Bronchial epithelial cell (primary cell): ENCODE measurements around the gene CFB. TPM values are rescaled to one million over a fixed set of nuclear protein-coding genes. Genes with fewer than 3 reads are reported as not detected.
"Not testable (repeated sequence)": the region's sequence is repeated elsewhere in the genome, so short reads cannot be mapped to it uniquely, and the experiment has no call there.

Experiments
- DNase-seq: peaks from one replicate; pipeline ENCODE4 v3.0.0-alpha.2; 2010; ENCODE audit warnings: low read depth
- FAIRE-seq: peaks from 2 replicates; lab custom pipeline; 2011; peaks lifted over from hg19 to GRCh38; lab: Jason Lieb, UNC
- H3K27me3 ChIP-seq: 2 replicates; pipeline ENCODE4 v1.5.1; 2011; ENCODE audit warnings: low read length; ENCODE audit not compliant: control insufficient read depth, insufficient read depth
- H3K36me3 ChIP-seq: 2 replicates; pipeline ENCODE4 v1.5.1; 2011; ENCODE audit warnings: low read length; ENCODE audit not compliant: control insufficient read depth, insufficient read depth
- H3K4me3 ChIP-seq: 2 replicates; pipeline ENCODE4 v1.5.1; 2011; ENCODE audit warnings: mild to moderate bottlenecking, low read depth, low read length, control low read depth
- total RNA-seq: library from RNA; depleted of rRNA; stranded (reverse); fragments of >200 nt; gene quantifications from 2 replicates; pipeline ENCODE4 v1.2.1, GENCODE V29; 2014
- TF ChIP-seq, protein P1 (sequence below): IDR thresholded peaks from 2 replicates; pipeline ENCODE4 v1.5.1; 2011; ENCODE audit warnings: mild to moderate bottlenecking, moderate library complexity, low read length, control low read depth, inconsistent platforms; ENCODE audit not compliant: insufficient read depth, severe bottlenecking

Gene CFB
- total RNA-seq, 1 donor from 2014 or later = 2.6 TPM

DNA sequence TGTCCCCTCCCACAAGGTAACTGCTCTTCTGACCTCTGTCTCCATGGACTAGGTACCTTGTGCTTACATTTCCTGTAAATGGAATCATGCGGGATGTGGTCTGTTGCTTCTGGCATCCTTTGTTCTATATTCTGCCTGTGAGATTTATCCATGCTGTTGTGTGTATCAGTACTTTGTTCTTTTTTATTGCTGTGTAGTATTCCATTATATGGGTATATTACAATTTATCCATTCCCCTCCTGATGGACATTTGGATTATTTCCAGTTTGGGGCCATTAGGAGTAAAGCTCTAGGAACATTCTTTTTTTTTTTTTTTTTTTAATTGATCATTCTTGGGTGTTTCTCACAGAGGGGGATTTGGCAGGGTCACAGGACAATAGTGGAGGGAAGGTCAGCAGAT, 14.9 kb upstream of the CFB start:
- TF ChIP-seq, protein P1, sequence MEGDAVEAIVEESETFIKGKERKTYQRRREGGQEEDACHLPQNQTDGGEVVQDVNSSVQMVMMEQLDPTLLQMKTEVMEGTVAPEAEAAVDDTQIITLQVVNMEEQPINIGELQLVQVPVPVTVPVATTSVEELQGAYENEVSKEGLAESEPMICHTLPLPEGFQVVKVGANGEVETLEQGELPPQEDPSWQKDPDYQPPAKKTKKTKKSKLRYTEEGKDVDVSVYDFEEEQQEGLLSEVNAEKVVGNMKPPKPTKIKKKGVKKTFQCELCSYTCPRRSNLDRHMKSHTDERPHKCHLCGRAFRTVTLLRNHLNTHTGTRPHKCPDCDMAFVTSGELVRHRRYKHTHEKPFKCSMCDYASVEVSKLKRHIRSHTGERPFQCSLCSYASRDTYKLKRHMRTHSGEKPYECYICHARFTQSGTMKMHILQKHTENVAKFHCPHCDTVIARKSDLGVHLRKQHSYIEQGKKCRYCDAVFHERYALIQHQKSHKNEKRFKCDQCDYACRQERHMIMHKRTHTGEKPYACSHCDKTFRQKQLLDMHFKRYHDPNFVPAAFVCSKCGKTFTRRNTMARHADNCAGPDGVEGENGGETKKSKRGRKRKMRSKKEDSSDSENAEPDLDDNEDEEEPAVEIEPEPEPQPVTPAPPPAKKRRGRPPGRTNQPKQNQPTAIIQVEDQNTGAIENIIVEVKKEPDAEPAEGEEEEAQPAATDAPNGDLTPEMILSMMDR = no peak
- FAIRE-seq = no peak
- no peak for DNase-seq
- H3K4me3 ChIP-seq = no peak overlapping the region
- H3K36me3 ChIP-seq = no peaks in the 10 kb centered on the region
- no peaks in the 10 kb centered on the region for H3K27me3 ChIP-seq

DNA sequence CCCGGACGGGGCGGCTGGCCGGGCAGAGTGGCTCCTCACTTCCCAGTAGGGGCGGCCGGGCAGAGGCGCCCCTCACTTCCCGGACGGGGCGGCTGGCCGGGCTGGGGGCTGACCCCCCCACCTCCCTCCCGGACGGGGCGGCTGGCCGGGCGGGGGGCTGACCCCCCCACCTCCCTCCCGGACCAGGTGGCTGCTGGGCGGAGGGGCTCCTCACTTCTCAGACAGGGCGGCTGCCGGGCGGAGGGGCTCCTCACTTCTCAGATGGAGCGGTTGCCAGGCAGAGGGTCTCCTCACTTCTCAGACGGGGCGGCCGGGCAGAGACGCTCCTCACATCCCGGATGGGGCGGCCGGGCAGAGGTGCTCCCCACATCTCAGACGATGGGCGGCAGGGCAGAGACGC, 13.8 kb upstream of the CFB start:
- not testable (repeated sequence) for FAIRE-seq, H3K36me3 ChIP-seq, H3K4me3 ChIP-seq, DNase-seq, H3K27me3 ChIP-seq

DNA sequence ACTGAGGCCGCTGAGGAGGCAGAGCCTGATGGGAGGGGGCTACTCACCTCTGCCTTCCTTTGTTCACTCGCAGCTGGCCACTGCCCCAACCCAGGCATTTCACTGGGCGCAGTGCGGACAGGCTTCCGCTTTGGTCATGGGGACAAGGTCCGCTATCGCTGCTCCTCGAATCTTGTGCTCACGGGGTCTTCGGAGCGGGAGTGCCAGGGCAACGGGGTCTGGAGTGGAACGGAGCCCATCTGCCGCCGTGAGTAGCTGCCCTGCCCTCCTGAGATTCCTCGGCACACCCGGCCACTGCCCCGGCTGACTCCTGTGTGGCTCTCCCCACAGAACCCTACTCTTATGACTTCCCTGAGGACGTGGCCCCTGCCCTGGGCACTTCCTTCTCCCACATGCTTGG, 12.4 kb upstream of the CFB start:
- Histone ChIP-seq H3K4me3 (no peak overlapping the region), H3K36me3 (no peaks in the 10 kb centered on the region), H3K27me3 (no peaks in the 10 kb centered on the region)
- FAIRE-seq (no peak), DNase-seq (no peak)
- TF ChIP-seq, protein P1 = no peak

DNA sequence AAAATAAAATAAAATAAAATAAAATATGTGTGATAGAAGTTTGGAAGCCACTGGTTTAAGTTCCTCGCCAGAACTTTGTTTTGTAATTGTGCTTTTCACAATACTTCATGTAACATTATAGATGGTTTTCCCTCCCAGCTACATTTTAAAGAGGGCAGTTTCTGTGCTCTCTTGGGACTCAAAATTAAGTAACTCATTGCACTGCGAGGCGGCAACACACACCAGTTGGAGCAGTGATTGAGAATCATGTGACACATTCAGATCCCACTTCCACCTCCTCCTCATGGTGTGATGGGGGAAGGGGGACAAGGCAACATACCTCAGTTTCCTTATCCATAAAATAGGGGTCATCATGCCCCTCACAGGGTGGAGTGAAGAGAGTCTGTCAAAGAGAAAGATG, 10.9 kb upstream of the CFB start:
- no peak overlapping the region for H3K4me3 ChIP-seq
- TF ChIP-seq, protein P1 = no peak
- no peak for FAIRE-seq
- H3K36me3 ChIP-seq = no peaks in the 10 kb centered on the region
- DNase-seq = no peak
- H3K27me3 ChIP-seq = no peaks in the 10 kb centered on the region

DNA sequence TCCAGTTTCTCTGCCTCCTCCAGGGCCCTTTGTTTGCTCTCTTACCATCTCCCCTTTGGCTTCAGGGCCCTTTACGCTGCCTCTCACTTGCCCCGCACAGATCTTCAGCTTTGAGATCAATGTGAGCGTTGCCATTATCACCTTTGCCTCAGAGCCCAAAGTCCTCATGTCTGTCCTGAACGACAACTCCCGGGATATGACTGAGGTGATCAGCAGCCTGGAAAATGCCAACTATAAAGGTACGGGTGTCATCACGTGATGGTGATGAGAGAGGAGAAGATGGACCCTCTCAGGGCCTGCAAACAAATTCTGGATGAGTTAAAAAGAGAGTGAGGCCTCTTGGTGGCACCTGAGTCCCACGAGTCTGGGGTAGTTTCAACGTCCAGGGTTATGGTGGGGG, 10.1 kb upstream of the CFB start:
- TF ChIP-seq, protein P1 = no peak
- Histone ChIP-seq H3K4me3 (no peak overlapping the region), H3K27me3 (no peaks in the 10 kb centered on the region), H3K36me3 (no peaks in the 10 kb centered on the region)
- FAIRE-seq (no peak), DNase-seq (no peak)

DNA sequence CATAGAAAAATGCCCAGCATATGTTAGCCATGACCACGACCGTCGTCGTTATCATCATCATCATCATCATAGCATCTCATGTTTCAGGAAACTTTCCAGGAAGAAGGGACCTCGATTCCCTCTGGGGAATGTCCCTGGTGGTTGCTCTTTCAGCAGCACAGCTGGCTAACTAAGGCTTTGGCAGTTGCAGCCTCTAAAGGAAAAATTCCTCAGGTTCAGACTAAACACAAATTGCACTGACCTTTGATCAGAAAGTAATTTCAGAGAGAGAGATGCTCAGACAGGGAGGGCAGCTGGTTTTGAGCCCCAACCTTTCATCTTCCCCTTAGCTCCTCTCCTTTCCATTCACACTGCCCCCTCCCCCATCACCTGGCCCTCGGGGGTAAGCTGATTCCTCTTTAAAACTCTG, 5.6 kb upstream of the CFB start:
- H3K27me3 ChIP-seq = no peaks in the 10 kb centered on the region
- H3K4me3 ChIP-seq = no peak overlapping the region
- TF ChIP-seq, protein P1 = no peak
- peak; percentile 15 for DNase-seq
- H3K36me3 ChIP-seq = no peaks in the 10 kb centered on the region
- FAIRE-seq = no peak
